ENCODE results near the gene NATD1.

DNA sequence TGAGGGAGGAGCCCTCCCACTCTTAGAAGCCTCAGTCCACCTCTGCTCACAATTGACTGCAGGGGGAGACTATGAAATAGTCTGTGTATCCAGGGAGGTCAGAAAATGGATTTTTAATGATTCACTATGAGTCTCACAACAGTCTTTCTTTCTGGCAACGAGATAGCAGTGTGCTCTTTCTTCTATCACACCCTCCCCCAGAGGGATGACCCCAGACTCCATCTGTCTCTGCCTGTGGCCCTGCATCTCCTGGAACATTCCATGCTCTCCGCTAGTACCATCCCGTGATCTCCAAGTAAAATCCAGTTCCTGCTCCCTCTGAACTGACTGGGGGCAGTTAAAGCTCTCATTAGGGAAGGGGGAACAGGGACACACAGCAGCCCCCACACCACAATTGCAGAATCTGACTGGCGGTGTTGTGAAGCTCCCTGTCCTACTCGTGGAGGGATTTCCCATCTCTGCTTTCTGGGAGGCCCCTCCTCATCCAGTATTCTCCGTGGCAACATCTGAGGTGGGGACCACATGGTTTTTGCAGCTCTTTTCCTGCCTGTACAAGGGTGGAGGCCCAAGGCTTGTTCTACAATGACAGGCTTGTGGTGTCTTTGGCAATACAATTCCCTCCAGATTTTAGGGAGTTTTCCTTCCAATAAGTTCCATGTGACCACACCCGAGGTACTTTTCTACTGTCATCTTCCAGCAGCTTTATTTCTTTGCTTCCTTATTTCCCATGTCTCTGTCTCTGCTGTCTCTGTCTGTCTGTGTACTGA, 19.4 kb downstream of the NATD1 start:
- no peak for TF ChIP-seq CTCF (IDR thresholded peaks at IDR 0.05; ENCODE audit: low read depth, low read length)
- TF ChIP-seq EZH2phosphoT487 (IDR thresholded peaks at IDR 0.05; ENCODE audit: low read depth), result no peak
